ENCODE measurements around the gene MMP8. TPM values are rescaled to one million over a fixed set of nuclear protein-coding genes. Genes with fewer than 3 reads are reported as not detected.

The MMP8 gene
- total RNA-seq, 2 experiments from 2014 or later, result not detected

- Histone ChIP-seq H3K79me2 (ENCODE audit: insufficient read depth, low read depth, low read length) (no peaks in the 10 kb centered on the region), H3K9me2 (ENCODE audit: insufficient read depth, low read length) (no peaks in the 10 kb centered on the region), H4K20me1 (ENCODE audit: insufficient read depth, low read length) (no peaks in the 10 kb centered on the region), H3K4me3 (ENCODE audit: low read depth, low read length, poor library complexity, severe bottlenecking) (no peak overlapping the region), H3K27ac (ENCODE audit: low read depth, low read length, poor library complexity, severe bottlenecking) (no peak overlapping the region), H3K4me1 (ENCODE audit: insufficient read depth, low read length, poor library complexity, severe bottlenecking) (peaks cover 7% of the 10 kb centered on the region), H3K9me3 (ENCODE audit: low read length) (no peaks in the 10 kb centered on the region), H2AFZ (ENCODE audit: low read length) (no peak overlapping the region), H3K4me2 (ENCODE audit: low read length) (no peak overlapping the region), H3K36me3 (ENCODE audit: insufficient read depth, low read length) (no peaks in the 10 kb centered on the region)
- no TSS peak for BruUV-seq (replicated peaks)
- no peak for TF ChIP-seq EZH2phosphoT487 (IDR thresholded peaks at IDR 0.05; ENCODE audit: borderline replicate concordance, low read depth, low read length)
- no peak for TF ChIP-seq CTCF (conservative IDR thresholded peaks at IDR 0.05; ENCODE audit: low read length)
- CTCF ChIA-PET (ENCODE audit: unreplicated experiment), result no interaction called here
- no peak for DNase-seq (ENCODE audit: low spot score)
- POLR2A ChIA-PET, result interaction anchor here (0.9 kb wide), 1 partner anchor 27 kb away, joined by 3 read pairs; no protein-coding TSS in a partner anchor
- intact Hi-C loops (cut with micrococcal nuclease; ENCODE audit: unreplicated experiment), result no loop called here
Measured at GRCh38 chr11:102712137-102712536, 12.6 kb downstream of the MMP8 start.

- Histone ChIP-seq H3K79me2 (ENCODE audit: insufficient read depth, low read depth, low read length) (no peaks in the 10 kb centered on the region), H3K9me3 (ENCODE audit: low read length) (no peaks in the 10 kb centered on the region), H3K9me2 (ENCODE audit: insufficient read depth, low read length) (no peaks in the 10 kb centered on the region), H3K4me1 (ENCODE audit: insufficient read depth, low read length, poor library complexity, severe bottlenecking) (no peaks in the 10 kb centered on the region), H4K20me1 (ENCODE audit: insufficient read depth, low read length) (no peaks in the 10 kb centered on the region), H3K4me3 (ENCODE audit: low read depth, low read length, poor library complexity, severe bottlenecking) (no peak overlapping the region), H2AFZ (ENCODE audit: low read length) (no peak overlapping the region), H3K4me2 (ENCODE audit: low read length) (no peak overlapping the region), H3K27ac (ENCODE audit: low read depth, low read length, poor library complexity, severe bottlenecking) (no peak overlapping the region), H3K36me3 (ENCODE audit: insufficient read depth, low read length) (no peaks in the 10 kb centered on the region)
- BruUV-seq (replicated peaks), result no TSS peak
- ChIA-PET POLR2A (interaction anchor here (1.1 kb wide), 1 partner anchor 12 kb away, joined by 5 read pairs; no protein-coding TSS in a partner anchor), CTCF (ENCODE audit: unreplicated experiment) (no interaction called here)
- DNase-seq (ENCODE audit: low spot score), result no peak
- TF ChIP-seq CTCF (conservative IDR thresholded peaks at IDR 0.05; ENCODE audit: low read length) (no peak), EZH2phosphoT487 (IDR thresholded peaks at IDR 0.05; ENCODE audit: borderline replicate concordance, low read depth, low read length) (no peak)
- intact Hi-C loops (cut with micrococcal nuclease; ENCODE audit: unreplicated experiment), result no loop called here
Measured at GRCh38 chr11:102709201-102709945, 15.4 kb downstream of the MMP8 start.

- no TSS peak for BruUV-seq (replicated peaks)
- H3K36me3 ChIP-seq (ENCODE audit: insufficient read depth, low read length), result no peaks in the 10 kb centered on the region
- H3K9me3 ChIP-seq (ENCODE audit: low read length), result no peaks in the 10 kb centered on the region
- no peak overlapping the region for H2AFZ ChIP-seq (ENCODE audit: low read length)
- TF ChIP-seq CTCF (conservative IDR thresholded peaks at IDR 0.05; ENCODE audit: low read length) (no peak), EZH2phosphoT487 (IDR thresholded peaks at IDR 0.05; ENCODE audit: borderline replicate concordance, low read depth, low read length) (no peak)
- no peaks in the 10 kb centered on the region for H3K4me1 ChIP-seq (ENCODE audit: insufficient read depth, low read length, poor library complexity, severe bottlenecking)
- DNase-seq (ENCODE audit: low spot score), result no peak
- H3K79me2 ChIP-seq (ENCODE audit: insufficient read depth, low read depth, low read length), result no peaks in the 10 kb centered on the region
- intact Hi-C loops (cut with micrococcal nuclease; ENCODE audit: unreplicated experiment), result no loop called here
- no peak overlapping the region for H3K4me3 ChIP-seq (ENCODE audit: low read depth, low read length, poor library complexity, severe bottlenecking)
- H3K27ac ChIP-seq (ENCODE audit: low read depth, low read length, poor library complexity, severe bottlenecking), result no peak overlapping the region
- H3K9me2 ChIP-seq (ENCODE audit: insufficient read depth, low read length), result no peaks in the 10 kb centered on the region
- no peak overlapping the region for H3K4me2 ChIP-seq (ENCODE audit: low read length)
- ChIA-PET POLR2A (interaction anchor here (1.1 kb wide), 1 partner anchor 11 kb away, joined by 5 read pairs; no protein-coding TSS in a partner anchor), CTCF (ENCODE audit: unreplicated experiment) (no interaction called here)
- no peaks in the 10 kb centered on the region for H4K20me1 ChIP-seq (ENCODE audit: insufficient read depth, low read length)
Measured at GRCh38 chr11:102708654-102709053, 16.1 kb downstream of the MMP8 start.

All from OCI-LY7 (cell line).